ENCODE measurements around the gene ADGRG3. TPM values are rescaled to one million over a fixed set of nuclear protein-coding genes. Genes with fewer than 3 reads are reported as not detected.

ADGRG3 gene
- total and polyA plus RNA-seq, 10 of the 15 experiments (the other 5 are each of a cell fraction or from before 2014, with no cell fraction given) = 0.10 to 0.11 (median 0.10) TPM; not detected in 7

DNA sequence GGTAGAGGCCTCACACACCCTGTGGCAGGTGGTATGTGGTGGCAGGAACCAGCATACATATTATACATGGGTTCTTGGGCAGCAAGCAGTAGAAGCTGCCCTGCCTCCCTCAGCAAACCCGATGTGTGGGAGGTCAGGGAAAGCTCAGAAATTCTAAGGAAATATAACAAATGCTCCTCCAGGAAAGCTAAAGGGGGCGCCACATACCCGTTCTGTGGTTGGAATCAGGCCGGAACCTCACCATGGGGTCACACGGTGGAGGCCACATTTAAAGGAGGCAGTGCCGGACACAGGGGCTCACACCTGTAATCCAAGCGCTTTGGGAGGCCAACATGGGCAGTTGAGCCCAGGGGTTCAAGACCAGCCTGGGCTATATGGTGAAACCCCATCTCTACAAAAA is 55.1 kb downstream of the ADGRG3 start (continued):
- TF ChIP-seq SKIL (IDR thresholded peaks at IDR 0.05; ENCODE audit: low read depth, poor library complexity, severe bottlenecking) (no peak), YY1 (IDR thresholded peaks at IDR 0.05; ENCODE audit: low read depth, low read length) (no peak)

DNA sequence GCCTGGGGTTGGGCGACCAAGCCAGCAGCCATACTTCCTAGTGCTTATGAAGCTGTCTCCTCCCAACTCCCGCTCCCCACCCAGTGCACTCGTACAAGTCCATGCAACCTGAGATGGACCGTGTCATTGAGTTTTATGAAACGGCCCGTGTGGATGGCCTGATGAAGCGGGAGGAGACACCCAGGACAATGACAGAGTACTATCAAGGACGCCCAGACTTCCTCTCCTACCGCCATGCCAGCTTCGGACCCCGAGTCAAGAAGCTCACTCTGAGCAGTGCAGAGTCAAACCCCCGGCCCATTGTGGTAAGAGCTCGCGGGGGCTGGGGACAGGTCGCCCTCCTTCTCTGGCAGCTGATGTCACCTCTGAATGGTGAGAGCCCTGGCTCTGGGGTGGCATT is 56.4 kb downstream of the ADGRG3 start:
- Histone ChIP-seq H3K27ac (ENCODE audit: control insufficient read depth, insufficient read depth) (no peak overlapping the region), H3K9ac (ENCODE audit: control insufficient read depth, insufficient read depth, low read length) (no peak overlapping the region), H3K27me3 (replicated peaks in 1 of 2; ENCODE audit: control insufficient read depth in 2 of 2, insufficient read depth in 2 of 2, low read length in 1 of 2) (no peaks in the 10 kb centered on the region), H3K9me3 (replicated peaks; ENCODE audit: control insufficient read depth, insufficient read depth, low read length) (no peaks in the 10 kb centered on the region), H3K4me3 (no peak overlapping the region), H4K20me1 (ENCODE audit: control insufficient read depth, insufficient read depth) (no peaks in the 10 kb centered on the region), H3K36me3 (ENCODE audit: control insufficient read depth in 2 of 2, insufficient read depth in 2 of 2, low read length in 1 of 2) (no peaks in the 10 kb centered on the region), H3K79me2 (ENCODE audit: control insufficient read depth, insufficient read depth, low read length) (no peaks in the 10 kb centered on the region), H2AFZ (ENCODE audit: control insufficient read depth, low read depth, low read length) (no peak overlapping the region), H3K4me2 (ENCODE audit: control insufficient read depth, insufficient read depth) (no peak overlapping the region), H3K4me1 (ENCODE audit: control insufficient read depth, insufficient read depth, low read length) (no peaks in the 10 kb centered on the region)
- no peak for FAIRE-seq
- ATAC-seq = no peak
- BruUV-seq (replicated peaks) = no TSS peak
- in situ Hi-C loops (cut with MboI) = no loop called here
- ChIA-PET SMC1A (ENCODE audit: uncharacterized antibody, unreplicated experiment) (interaction anchor here (0.7 to 2.6 kb wide), 2 partner anchors 11 to 75 kb away, joined by 3 to 12 read pairs; partner anchors contain the start of gene KATNB1), CTCF (interaction anchor here (1.5 kb wide), 1 partner anchor 149 kb away, joined by 5 read pairs; no protein-coding TSS in a partner anchor), RAD21 (ENCODE audit: unreplicated experiment) (interaction anchor here (1.0 to 1.5 kb wide), 2 partner anchors 11 to 124 kb away, joined by 3 to 4 read pairs; partner anchors contain the start of gene KATNB1), POLR2A (no interaction called here)
- no peak for DNase-seq (ENCODE audit: low read depth, low spot score)
- intact Hi-C loops (cut with micrococcal nuclease; ENCODE audit: unreplicated experiment) = no loop called here
- 67% methylated on average over 15 of the region's 15 CpGs for WGBS (ENCODE audit: insufficient coverage, insufficient replicate concordance, low lambda C conversion rate, missing lambda C conversion rate)
- TF ChIP-seq, protein P1, sequence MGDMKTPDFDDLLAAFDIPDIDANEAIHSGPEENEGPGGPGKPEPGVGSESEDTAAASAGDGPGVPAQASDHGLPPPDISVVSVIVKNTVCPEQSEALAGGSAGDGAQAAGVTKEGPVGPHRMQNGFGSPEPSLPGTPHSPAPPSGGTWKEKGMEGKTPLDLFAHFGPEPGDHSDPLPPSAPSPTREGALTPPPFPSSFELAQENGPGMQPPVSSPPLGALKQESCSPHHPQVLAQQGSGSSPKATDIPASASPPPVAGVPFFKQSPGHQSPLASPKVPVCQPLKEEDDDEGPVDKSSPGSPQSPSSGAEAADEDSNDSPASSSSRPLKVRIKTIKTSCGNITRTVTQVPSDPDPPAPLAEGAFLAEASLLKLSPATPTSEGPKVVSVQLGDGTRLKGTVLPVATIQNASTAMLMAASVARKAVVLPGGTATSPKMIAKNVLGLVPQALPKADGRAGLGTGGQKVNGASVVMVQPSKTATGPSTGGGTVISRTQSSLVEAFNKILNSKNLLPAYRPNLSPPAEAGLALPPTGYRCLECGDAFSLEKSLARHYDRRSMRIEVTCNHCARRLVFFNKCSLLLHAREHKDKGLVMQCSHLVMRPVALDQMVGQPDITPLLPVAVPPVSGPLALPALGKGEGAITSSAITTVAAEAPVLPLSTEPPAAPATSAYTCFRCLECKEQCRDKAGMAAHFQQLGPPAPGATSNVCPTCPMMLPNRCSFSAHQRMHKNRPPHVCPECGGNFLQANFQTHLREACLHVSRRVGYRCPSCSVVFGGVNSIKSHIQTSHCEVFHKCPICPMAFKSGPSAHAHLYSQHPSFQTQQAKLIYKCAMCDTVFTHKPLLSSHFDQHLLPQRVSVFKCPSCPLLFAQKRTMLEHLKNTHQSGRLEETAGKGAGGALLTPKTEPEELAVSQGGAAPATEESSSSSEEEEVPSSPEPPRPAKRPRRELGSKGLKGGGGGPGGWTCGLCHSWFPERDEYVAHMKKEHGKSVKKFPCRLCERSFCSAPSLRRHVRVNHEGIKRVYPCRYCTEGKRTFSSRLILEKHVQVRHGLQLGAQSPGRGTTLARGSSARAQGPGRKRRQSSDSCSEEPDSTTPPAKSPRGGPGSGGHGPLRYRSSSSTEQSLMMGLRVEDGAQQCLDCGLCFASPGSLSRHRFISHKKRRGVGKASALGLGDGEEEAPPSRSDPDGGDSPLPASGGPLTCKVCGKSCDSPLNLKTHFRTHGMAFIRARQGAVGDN (IDR thresholded peaks at IDR 0.05) = no peak
- TF ChIP-seq EED (IDR thresholded peaks at IDR 0.05; ENCODE audit: low read depth) = no peak
- no peak for TF ChIP-seq CHD4 (IDR thresholded peaks at IDR 0.05)
- no peak for TF ChIP-seq MTA2 (IDR thresholded peaks at IDR 0.05; ENCODE audit: low read depth)
- TF ChIP-seq, protein P2, sequence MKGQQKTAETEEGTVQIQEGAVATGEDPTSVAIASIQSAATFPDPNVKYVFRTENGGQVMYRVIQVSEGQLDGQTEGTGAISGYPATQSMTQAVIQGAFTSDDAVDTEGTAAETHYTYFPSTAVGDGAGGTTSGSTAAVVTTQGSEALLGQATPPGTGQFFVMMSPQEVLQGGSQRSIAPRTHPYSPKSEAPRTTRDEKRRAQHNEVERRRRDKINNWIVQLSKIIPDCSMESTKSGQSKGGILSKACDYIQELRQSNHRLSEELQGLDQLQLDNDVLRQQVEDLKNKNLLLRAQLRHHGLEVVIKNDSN (IDR thresholded peaks at IDR 0.05; ENCODE audit: borderline replicate concordance, extremely low read length, insufficient read depth, low read depth, low read length) = no peak
- no peak for TF ChIP-seq DPF2 (IDR thresholded peaks at IDR 0.05)
- no peak for TF ChIP-seq RAD51 (IDR thresholded peaks at IDR 0.05)
- no peak for TF ChIP-seq ESRRA (IDR thresholded peaks at IDR 0.05; ENCODE audit: low read length)
- TF ChIP-seq NFXL1 (IDR thresholded peaks at IDR 0.05; ENCODE audit: borderline replicate concordance) = no peak
- no peak for TF ChIP-seq IKZF1 (conservative IDR thresholded peaks at IDR 0.05)
- TF ChIP-seq KAT2A (conservative IDR thresholded peaks at IDR 0.05; ENCODE audit: control insufficient read depth, low read depth, low read length) = no peak
- TF ChIP-seq NRF1 (conservative IDR thresholded peaks at IDR 0.05; ENCODE audit: low read depth, low read length) = no peak
- no peak for TF ChIP-seq SREBF1 (IDR thresholded peaks at IDR 0.05; ENCODE audit: low read length)
- no peak for TF ChIP-seq HCFC1 (IDR thresholded peaks at IDR 0.05; ENCODE audit: low read length)
